Neuronal stem cell (in vitro differentiated cells): ENCODE measurements around the gene MRPL30.

Experiments
- DNase-seq: peaks from one replicate; pipeline ENCODE4 v3.0.0-alpha.2; 2013; ENCODE audit warnings: low spot score
- H2AFZ ChIP-seq: one replicate; pipeline ENCODE4 v1.6.1; 2013; ENCODE audit warnings: mild to moderate bottlenecking, low read length, inconsistent platforms
- H2AK5ac ChIP-seq: 2 replicates; pipeline ENCODE4 v1.6.1; 2013; ENCODE audit warnings: low read depth, mild to moderate bottlenecking, inconsistent platforms, low read length, moderate library complexity, mixed read lengths
- H2BK120ac ChIP-seq: 2 replicates; pipeline ENCODE4 v1.6.1; 2013; ENCODE audit warnings: low read depth, mild to moderate bottlenecking, inconsistent platforms, low read length, moderate library complexity, mixed read lengths
- H2BK12ac ChIP-seq: one replicate; pipeline ENCODE4 v1.6.1; 2013; ENCODE audit warnings: low read length, inconsistent platforms
- H2BK15ac ChIP-seq: 2 replicates; pipeline ENCODE4 v1.6.1; 2013; ENCODE audit warnings: mild to moderate bottlenecking, low read length, inconsistent platforms, mixed read lengths
- H2BK5ac ChIP-seq: one replicate; pipeline ENCODE4 v1.6.1; 2013; ENCODE audit warnings: inconsistent platforms, mild to moderate bottlenecking, low read length, moderate library complexity
- H3K14ac ChIP-seq: one replicate; pipeline ENCODE4 v1.6.1; 2013; ENCODE audit warnings: low read length, inconsistent platforms
- H3K18ac ChIP-seq: 2 replicates; pipeline ENCODE4 v1.6.1; 2013; ENCODE audit warnings: low read length, inconsistent platforms
- H3K23ac ChIP-seq: 2 replicates; pipeline ENCODE4 v1.6.1; 2013; ENCODE audit warnings: low read depth, mild to moderate bottlenecking, mixed read lengths, low read length, inconsistent platforms; ENCODE audit not compliant: poor library complexity
- H3K27ac ChIP-seq: replicated peaks from 3 replicates; pipeline ENCODE4 v1.5.1; 2013; ENCODE audit warnings: low read length, inconsistent platforms
- H3K27me3 ChIP-seq, 3 experiments: 2 replicates each; pipeline ENCODE4 v1.6.1; 2013; ENCODE audit warnings: low read length in 3 of 3, mild to moderate bottlenecking in 2 of 3, inconsistent platforms in 1 of 3, low read depth in 1 of 3, mixed read lengths in 1 of 3, moderate library complexity in 1 of 3; ENCODE audit not compliant: control insufficient read depth in 3 of 3, insufficient read depth in 3 of 3
- H3K36me3 ChIP-seq, 2 donors: replicated peaks in 1 of 2; 2 replicates each; pipeline ENCODE4 v1.6.1; 2013; ENCODE audit warnings: low read length in 2 of 2; ENCODE audit not compliant: control insufficient read depth in 2 of 2, insufficient read depth in 2 of 2
- H3K4ac ChIP-seq: 2 replicates; pipeline ENCODE4 v1.6.1; 2013; ENCODE audit warnings: inconsistent platforms, mild to moderate bottlenecking, low read length, moderate library complexity
- H3K4me1 ChIP-seq, 2 donors: 1 replicate in 1 of 2; 2 replicates in 1 of 2; pipeline ENCODE4 v1.6.1; 2013; ENCODE audit warnings: low read length in 2 of 2, low read depth in 1 of 2; ENCODE audit not compliant: control insufficient read depth in 2 of 2, insufficient read depth in 1 of 2
- H3K4me2 ChIP-seq: one replicate; pipeline ENCODE4 v1.6.1; 2013; ENCODE audit warnings: mild to moderate bottlenecking, low read length, inconsistent platforms; ENCODE audit not compliant: insufficient read depth, poor library complexity, severe bottlenecking
- H3K4me3 ChIP-seq, 2 donors: 2 replicates each; pipeline ENCODE4 v1.5.1; 2013; ENCODE audit warnings: low read length in 2 of 2, mild to moderate bottlenecking in 2 of 2, inconsistent platforms in 1 of 2, moderate library complexity in 1 of 2
- H3K79me1 ChIP-seq: one replicate; pipeline ENCODE4 v1.6.1; 2013; ENCODE audit warnings: low read depth, mild to moderate bottlenecking, inconsistent platforms, low read length, moderate library complexity
- H3K9ac ChIP-seq: one replicate; pipeline ENCODE4 v1.6.1; 2013; ENCODE audit warnings: mild to moderate bottlenecking, low read depth, low read length, inconsistent platforms; ENCODE audit not compliant: poor library complexity
- H3K9me3 ChIP-seq, 2 donors: replicated peaks in 1 of 2; 2 replicates each; pipeline versions ENCODE3 to v1.6.1; 2013; ENCODE audit warnings: low read length in 2 of 2, mild to moderate bottlenecking in 2 of 2, inconsistent platforms in 1 of 2, low read depth in 1 of 2, mixed read lengths in 1 of 2, moderate library complexity in 1 of 2; ENCODE audit not compliant: control insufficient read depth in 2 of 2, insufficient read depth in 1 of 2
- H4K8ac ChIP-seq: one replicate; pipeline ENCODE4 v1.6.1; 2013; ENCODE audit warnings: low read depth, mild to moderate bottlenecking, inconsistent platforms, low read length, moderate library complexity
- H4K91ac ChIP-seq: one replicate; pipeline ENCODE4 v1.6.1; 2013; ENCODE audit warnings: low read length, low read depth, mild to moderate bottlenecking, inconsistent platforms; ENCODE audit not compliant: poor library complexity
- WGBS, 2 donors: extraction: QIAGEN DNeasy Blood & Tissue Kit; methylation state at CpG; one replicate each; pipeline ENCODE4 v1.1.7; 2013; ENCODE audit warnings: missing lambda C conversion rate in 2 of 2, mixed read lengths in 1 of 2; ENCODE audit not compliant: insufficient read length in 2 of 2, insufficient replicate concordance in 1 of 2; ENCODE audit errors: extremely low coverage in 2 of 2; 5-methylcytosine and 5-hydroxymethylcytosine counted together

The MRPL30 gene

DNA sequence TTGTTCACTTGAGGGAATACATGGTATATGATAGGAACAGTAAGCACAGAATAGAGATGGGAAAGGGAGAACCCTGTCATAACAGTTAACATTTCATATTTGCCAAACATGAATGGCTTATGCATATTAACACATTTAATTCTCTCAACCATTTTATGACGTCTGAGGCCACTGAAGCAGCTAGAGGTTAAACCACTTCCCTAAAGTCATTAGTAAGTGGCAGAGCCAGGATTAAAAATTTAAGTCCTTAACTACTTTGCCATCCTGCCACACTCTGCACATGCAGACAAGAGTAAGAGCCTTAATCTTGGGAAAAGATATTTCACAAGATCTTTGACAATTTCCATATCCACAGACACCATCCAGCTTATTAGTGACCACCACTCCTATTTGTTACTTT lies 24.1 kb upstream of the MRPL30 start:
- no CpG with 5 or more reads among the region's 1 CpG for WGBS, 2 donors

DNA sequence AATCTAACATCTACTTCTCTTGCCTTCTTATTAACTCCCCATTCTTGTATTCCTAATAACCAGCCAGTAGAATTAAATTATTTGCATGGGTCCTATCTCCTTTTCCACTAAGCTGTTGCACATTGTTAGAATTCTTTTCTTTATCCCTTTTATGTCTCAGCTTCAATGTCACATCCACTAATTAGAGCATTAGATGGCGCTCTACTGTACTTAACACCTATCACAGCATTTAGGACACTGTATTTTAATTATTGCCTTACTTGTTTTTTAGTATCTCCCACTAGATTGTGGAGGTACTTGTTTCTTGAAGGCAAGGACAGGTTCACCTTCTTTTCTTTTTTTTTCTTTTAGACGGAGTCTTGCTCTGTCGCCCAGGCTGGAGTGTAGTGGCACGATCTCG lies 22.4 kb upstream of the MRPL30 start:
- no peaks in the 10 kb centered on the region for H3K79me1 ChIP-seq
- H3K4me3 ChIP-seq: no peak overlapping the region
- H3K9ac ChIP-seq: no peak overlapping the region
- H3K4me2 ChIP-seq: no peak overlapping the region
- no peaks in the 10 kb centered on the region for H3K27me3 ChIP-seq
- no peaks in the 10 kb centered on the region for H3K9me3 ChIP-seq
- no peak overlapping the region for H3K14ac ChIP-seq
- H4K8ac ChIP-seq: no peak overlapping the region
- no peak overlapping the region for H3K4ac ChIP-seq
- no peak overlapping the region for H3K18ac ChIP-seq
- H3K36me3 ChIP-seq: peaks cover 0 to 50% of the 10 kb centered on the region in 2 donors
- H2BK12ac ChIP-seq: no peak overlapping the region
- H3K27ac ChIP-seq: no peak overlapping the region
- no peak overlapping the region for H3K23ac ChIP-seq
- WGBS, 2 donors: no CpG with 5 or more reads among the region's 5 CpGs
- H3K4me1 ChIP-seq: peaks cover 2 to 10% of the 10 kb centered on the region in 2 donors
- no peak overlapping the region for H2BK120ac ChIP-seq
- H2BK15ac ChIP-seq: no peak overlapping the region
- H2AFZ ChIP-seq: no peak overlapping the region
- no peak for DNase-seq
- no peak overlapping the region for H2AK5ac ChIP-seq
- no peak overlapping the region for H2BK5ac ChIP-seq
- no peak overlapping the region for H4K91ac ChIP-seq

More for the DNA sequence above, 24.1 kb upstream of the MRPL30 start:
- H3K23ac ChIP-seq: no peak overlapping the region
- peaks cover 2 to 10% of the 10 kb centered on the region in 2 donors for H3K4me1 ChIP-seq
- no peak overlapping the region for H3K4me2 ChIP-seq
- H3K4ac ChIP-seq: no peak overlapping the region
- H2AFZ ChIP-seq: no peak overlapping the region
- H3K9me3 ChIP-seq: no peaks in the 10 kb centered on the region
- H2BK12ac ChIP-seq: no peak overlapping the region
- no peak overlapping the region for H3K4me3 ChIP-seq
- H2BK15ac ChIP-seq: no peak overlapping the region
- no peak overlapping the region for H2BK120ac ChIP-seq
- H3K18ac ChIP-seq: no peak overlapping the region
- H2AK5ac ChIP-seq: no peak overlapping the region
- no peaks in the 10 kb centered on the region for H3K27me3 ChIP-seq
- H4K8ac ChIP-seq: no peak overlapping the region
- no peak for DNase-seq
- no peak overlapping the region for H3K14ac ChIP-seq
- peaks cover 0 to 41% of the 10 kb centered on the region in 2 donors for H3K36me3 ChIP-seq
- no peak overlapping the region for H4K91ac ChIP-seq
- H3K79me1 ChIP-seq: no peaks in the 10 kb centered on the region
- no peak overlapping the region for H3K27ac ChIP-seq
- no peak overlapping the region for H2BK5ac ChIP-seq
- H3K9ac ChIP-seq: no peak overlapping the region

DNA sequence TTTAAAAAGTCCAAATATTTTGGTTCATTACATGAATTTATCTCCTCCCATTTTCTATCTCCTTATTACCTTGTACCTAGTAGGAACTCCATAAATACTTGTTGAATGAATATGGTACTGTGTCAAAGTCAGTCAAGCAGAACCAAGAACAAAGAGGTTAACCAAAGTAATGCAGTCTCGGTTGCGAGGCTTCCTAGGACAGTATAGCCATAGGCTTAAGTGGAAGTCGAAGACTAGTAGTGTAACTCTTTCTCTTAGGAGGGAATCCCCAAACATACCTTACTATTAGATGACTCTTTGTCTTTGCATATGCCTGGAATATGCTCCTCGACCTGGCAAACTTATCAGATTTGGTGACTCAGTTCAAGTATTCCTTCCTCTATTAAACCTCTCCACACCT lies 21.4 kb upstream of the MRPL30 start:
- Histone ChIP-seq H3K23ac (no peak overlapping the region), H2BK12ac (no peak overlapping the region), H2AFZ (no peak overlapping the region), H3K79me1 (no peaks in the 10 kb centered on the region), H4K91ac (no peak overlapping the region), H3K27ac (no peak overlapping the region), H3K14ac (no peak overlapping the region), H3K4ac (no peak overlapping the region), H3K27me3 (no peaks in the 10 kb centered on the region), H3K18ac (no peak overlapping the region), H4K8ac (no peak overlapping the region), H3K4me1 (peaks cover 0 to 3% of the 10 kb centered on the region in 2 donors), H2BK120ac (no peak overlapping the region), H3K4me3 (no peak overlapping the region), H2AK5ac (no peak overlapping the region), H3K9ac (no peak overlapping the region), H2BK5ac (no peak overlapping the region), H3K9me3 (no peaks in the 10 kb centered on the region), H2BK15ac (no peak overlapping the region), H3K36me3 (peaks cover 0 to 52% of the 10 kb centered on the region in 2 donors), H3K4me2 (no peak overlapping the region)
- no peak for DNase-seq
- no CpG with 5 or more reads among the region's 4 CpGs for WGBS, 2 donors

DNA sequence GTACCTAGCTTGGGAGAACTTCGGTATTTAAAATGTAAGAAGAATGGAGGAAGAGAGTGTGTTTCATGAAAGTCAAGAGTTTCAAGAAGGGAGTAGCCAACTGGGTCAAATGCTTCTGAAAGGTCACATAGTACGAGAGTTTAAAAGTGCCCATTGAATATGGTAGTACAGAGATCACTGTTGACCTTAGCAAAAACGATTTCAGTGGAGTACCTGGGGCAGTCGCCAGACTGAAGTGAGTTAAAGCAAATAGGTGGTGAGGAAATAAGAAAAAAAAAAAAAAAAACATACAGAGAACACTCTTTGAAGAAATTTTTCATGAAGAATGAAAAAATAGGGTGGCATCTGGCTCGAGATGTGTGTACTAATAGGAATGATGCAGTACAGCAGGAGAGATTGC lies 14.8 kb upstream of the MRPL30 start:
- Histone ChIP-seq H3K4me1 (no peaks in the 10 kb centered on the region), H4K91ac (no peak overlapping the region), H3K4me2 (no peak overlapping the region), H3K18ac (no peak overlapping the region), H3K27ac (no peak overlapping the region), H2BK120ac (no peak overlapping the region), H2BK12ac (no peak overlapping the region), H3K36me3 (peaks cover 6 to 72% of the 10 kb centered on the region in 2 donors), H2BK5ac (no peak overlapping the region), H3K14ac (no peak overlapping the region), H3K9ac (no peak overlapping the region), H3K9me3 (no peaks in the 10 kb centered on the region), H3K23ac (no peak overlapping the region), H2AFZ (no peak overlapping the region), H2AK5ac (no peak overlapping the region), H3K27me3 (no peaks in the 10 kb centered on the region), H2BK15ac (no peak overlapping the region), H3K79me1 (no peaks in the 10 kb centered on the region), H3K4ac (no peak overlapping the region), H4K8ac (no peak overlapping the region), H3K4me3 (no peak overlapping the region)
- no CpG with 5 or more reads among the region's 5 CpGs for WGBS, 2 donors
- no peak for DNase-seq
